HG02885 (cell line): ENCODE data around the gene SYT2.

Experiments used
- ATAC-seq: cut with Tn5 transposase; IDR thresholded peaks from one replicate; pipeline ENCODE4 v1.9.1; 2021; ENCODE audit warnings: mild to moderate bottlenecking; ENCODE audit not compliant: unreplicated experiment, poor library complexity

Gene SYT2

DNA sequence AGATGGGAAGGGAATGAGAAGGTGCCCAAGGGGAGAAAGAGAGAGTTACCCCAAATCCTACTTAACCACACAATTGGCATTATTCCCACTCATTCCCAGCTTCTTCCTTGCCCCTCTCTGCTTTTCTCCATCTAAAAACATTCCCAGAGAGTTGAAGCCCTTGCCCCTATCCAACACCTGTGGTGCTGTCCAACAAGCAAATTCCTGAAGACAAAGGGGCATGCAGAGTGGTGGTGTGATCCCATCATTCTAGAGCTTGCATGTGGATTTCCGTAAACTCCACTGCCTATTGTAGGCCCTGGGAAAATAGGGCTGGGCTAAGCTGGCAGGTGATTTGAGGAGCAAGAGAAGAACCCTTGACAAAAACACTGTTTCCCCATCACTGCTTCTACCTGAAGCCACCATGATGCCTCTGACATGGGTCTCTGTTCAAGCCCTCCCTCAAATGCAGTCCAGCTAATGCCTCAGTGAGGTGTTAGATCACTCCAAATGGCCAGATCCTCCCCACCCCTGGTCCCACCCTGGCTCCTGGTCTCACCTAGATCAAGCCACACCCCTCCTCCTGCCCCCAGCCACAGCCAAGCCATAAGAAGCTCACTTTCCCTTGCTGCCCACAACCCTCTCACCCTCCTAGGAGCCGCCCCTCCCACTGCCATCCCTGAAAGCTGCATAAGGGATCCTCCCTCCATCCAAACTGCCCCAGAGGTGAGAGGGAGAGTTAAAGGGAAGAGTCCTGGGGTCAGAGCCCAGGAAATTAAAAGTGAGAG is 29.5 kb downstream of the SYT2 start:
- no peak for ATAC-seq

DNA sequence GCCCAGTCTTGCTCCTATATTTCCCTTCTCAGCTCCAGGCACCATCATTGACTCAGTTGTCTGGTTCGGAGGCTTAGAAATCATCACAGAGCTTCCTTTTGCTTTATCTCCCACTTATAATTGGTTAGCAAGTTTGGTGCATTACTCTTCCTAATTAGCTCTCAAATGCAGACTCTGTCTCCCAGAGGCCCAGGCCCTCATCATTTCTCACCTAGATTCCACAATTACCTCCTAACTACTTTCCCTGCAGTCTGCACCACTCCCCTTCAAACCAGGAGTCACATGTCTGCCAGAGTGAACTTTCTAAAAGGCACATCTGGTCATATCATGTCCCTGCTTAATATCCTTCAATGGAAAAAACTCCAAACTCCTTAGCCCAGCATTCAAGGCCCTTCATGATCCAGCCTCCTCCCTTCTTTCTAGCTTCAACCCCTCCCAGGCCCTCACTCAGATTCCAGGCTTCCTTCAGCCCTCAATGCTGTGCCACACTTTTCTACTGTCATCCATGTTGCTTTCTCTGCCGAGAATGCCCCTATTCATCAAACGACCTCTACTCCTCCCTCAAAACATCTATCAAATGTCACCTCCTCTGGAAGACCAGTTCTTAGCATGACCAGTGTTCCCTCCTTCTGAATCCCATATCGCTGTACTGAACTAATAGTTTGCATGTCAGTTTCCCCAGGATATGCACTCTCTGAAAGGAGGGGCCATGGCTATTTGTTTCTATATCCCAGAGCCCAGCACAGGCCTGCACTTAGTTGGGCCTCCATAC is 30.7 kb downstream of the SYT2 start:
- ATAC-seq = no peak

DNA sequence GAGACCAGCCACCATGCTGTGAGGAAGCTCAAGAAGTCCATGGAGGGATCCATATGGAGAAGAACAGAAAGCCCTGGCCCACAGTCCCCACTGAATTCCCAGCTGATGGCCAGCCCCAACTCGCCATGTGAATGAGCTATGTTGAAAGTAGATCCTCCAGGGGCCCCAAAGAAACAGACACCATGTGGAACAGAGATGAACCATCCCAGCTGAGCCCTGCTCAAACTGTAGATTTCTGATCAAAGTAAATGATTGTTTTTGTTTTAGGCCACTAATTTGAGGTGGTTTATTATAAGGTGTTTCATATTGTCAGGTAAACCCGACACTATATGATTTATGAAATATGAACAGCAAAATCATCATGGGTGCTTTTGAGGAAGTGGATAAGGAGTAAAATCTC is 32.8 kb downstream of the SYT2 start:
- ATAC-seq = no peak

DNA sequence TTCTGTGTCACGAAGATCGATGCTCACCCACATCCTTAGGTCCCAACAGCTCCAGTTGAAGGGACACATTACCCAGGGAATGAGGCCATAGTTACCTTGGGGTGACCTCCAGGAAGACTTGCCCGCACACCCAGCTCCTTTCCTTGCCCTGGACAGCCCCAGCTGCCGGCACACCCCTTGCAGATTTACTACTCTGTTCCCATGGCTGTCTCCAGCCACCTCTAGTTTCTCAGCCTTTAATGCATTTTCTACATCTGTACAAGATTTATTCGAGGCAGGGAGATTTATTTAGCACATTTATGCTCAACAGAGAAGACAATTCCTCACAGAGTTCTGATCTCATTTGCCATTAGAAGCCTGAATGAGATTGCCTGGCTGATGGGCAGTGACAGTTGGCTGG is 36.7 kb downstream of the SYT2 start:
- ATAC-seq = no peak

DNA sequence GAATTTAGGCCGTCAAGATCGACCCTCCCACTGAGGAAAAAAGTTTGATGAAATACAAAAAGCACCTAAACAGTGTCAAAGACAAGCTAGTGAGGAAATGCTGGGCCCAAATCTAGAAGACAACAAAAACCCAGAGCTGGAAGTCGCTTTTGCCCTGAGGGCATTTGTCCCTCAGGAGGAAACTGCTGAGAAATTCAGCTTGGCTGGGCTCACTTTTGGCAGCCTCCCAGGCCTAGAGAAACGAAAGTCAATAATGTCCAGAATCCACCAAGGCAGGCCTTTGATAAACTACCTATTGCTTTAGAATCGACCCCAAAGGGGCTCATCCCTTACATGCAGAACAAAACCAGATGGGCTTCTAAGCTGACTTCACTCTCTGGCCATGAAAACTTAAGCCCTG is 38.9 kb downstream of the SYT2 start:
- ATAC-seq = no peak

DNA sequence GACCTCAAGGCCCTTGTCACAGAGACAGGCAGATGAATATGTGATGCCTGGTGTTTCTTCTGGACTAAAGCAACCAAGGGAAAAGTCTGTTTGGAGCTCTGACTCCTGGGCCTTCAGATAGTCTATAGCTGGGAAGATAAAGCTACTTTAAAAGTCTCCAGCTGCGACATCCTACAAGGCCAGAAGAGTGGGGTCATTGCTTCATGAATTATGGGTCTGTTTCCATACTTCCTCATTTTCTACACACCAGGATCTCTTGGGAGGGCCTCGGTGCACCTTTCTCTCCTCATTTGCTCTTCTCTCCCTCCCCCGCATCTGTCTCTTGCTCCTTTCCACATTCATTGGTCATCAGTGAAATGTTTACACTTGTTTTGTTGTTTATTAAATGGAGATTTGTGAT is 44.8 kb downstream of the SYT2 start:
- no peak for ATAC-seq

DNA sequence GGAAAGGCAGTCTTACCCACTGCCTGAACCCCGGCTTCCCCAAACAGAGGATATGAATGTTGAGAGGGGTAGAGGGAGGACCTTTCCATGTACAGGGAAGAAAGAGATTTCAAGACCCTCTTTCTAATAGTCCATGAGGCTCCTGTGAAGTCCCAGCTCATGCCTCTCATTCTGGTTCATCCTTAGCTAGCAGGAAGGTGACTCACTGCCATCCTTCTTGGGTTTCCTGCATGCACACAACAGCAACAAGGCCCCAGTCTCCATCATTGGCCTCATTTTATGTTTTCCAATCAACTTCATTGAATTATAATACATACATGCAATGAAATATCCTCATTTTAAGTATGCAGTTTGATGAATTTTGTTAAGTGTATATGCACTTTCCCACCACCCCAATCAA is 46.2 kb downstream of the SYT2 start:
- no peak for ATAC-seq

DNA sequence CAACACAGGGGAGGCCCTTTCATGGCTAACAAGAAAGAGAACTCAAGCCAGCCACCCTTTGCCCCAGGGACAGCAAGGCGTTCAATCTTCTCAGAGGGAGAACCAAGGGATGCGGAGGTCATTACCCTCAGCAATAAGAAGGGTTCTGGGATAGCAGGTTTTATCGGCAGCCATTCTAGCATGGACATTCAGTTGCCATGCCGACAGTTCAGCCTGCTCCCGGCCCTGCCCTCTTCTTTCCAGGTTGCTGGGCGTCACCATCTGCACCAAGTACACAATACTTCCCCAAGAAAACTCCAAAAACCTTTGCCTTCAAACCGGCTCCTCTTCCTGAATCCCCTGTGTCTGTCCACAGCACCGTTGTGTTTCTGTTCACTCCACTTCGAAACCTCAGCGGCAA is 47.1 kb downstream of the SYT2 start:
- ATAC-seq = no peak

DNA sequence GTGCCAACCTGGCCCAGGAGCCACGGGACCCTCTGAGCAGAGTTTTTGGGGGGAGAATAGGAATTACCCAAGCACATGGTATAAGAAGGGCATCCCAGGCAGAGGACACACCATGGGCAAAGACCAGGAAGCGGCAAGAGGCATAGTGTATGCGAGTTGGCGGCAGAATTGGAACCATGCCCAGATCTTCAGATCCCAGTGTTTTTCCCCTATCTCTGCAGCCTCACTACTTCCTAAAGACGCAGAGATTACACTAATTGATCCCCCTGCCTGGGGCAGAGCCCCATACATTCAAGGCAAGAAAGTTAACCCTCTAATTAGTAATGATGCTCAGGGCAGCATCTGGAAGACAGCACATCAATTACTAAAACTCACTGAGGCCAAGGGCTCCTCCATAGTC is 48.2 kb downstream of the SYT2 start:
- no peak for ATAC-seq

DNA sequence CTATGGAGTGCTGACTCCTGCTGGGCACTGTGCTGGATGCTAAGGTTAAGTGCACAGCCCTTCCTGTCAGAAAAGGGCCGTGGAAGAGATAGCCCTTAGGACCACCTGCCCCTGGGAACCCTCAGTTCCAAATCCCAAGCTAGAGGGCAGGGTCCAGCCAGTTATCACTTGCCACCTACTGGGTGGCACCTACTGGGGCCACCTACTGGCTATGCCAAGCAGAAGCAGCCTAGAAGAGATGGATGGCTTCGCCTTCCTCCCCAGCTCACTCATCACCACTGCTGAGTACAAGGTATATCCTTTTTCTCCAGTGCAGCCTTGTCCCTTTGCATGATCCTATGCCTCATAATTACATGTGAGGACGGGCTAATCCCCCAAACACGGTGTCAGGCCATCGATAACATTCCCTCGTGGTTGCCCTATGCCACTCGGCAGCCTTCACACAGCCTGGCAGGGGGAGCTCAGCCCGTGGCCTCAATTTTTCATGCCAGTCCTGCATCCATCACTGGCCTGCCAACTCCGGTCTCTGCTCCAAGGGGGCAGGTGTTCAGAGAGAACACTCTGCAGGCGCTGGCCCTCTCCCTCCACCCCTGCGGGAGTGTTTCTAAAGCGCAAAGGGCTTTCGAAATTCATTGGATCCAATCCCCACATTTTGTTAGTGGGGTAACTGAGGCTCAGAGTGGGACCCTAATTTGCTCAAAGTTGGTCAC is 49.0 kb downstream of the SYT2 start:
- no peak for ATAC-seq

DNA sequence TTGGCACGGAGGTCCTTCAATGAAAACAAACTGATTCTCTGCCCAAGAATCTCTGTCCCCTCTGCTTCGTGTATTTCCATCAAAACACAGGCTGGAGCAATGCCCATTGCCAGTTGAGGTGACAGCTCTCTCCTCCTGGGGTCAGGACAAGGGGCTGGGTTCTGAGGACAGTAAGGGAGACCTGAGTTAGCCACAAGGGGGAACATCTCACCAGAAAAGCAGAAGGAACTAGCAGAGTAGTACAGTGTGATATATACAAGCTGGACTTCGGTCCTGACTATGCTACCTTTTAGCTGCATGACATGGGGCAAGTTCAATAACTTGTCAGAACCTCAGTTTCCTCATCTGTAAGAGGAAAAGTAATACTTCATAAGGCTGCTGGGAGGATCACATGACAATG is 50.3 kb downstream of the SYT2 start:
- ATAC-seq = no peak

DNA sequence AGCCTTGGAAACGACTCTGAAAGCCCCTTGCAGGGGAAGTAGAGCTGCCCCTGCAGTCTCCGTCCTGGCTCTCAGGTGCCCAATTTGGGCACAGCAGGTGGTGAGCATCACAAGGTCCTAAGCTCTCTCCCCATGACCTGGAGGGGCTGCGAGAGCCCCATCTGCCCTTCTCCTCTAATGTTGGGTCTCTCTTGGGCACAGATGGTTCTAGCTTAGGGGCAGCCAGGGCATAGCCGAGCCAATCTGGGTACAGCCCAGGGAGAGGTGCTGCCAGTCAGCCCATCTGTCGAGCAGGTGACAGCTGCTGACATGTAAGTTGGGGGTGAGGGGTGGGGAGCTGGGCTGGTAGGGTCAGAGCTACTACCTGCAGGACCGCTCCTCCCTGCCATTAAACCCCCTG is 50.7 kb downstream of the SYT2 start:
- no peak for ATAC-seq

DNA sequence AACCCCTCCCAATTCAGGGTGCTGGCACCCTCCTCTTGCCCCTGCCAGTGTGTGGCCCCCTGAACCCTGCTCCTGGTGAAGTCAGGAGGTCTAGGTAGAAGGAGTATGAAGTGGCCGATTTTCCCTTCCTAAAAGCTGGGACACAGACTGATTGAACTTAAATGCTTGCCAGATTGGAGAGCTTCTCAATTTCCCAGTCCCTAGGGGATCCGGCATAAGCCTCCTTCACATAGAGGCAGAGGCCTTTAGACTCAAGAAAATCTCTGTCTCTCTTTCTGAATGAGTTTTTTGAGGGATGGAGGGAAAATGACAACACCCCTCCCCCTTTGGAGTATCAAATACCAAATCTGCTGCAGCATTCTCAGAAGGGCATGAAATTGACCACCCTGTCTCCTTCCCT is 51.5 kb downstream of the SYT2 start:
- no peak for ATAC-seq

DNA sequence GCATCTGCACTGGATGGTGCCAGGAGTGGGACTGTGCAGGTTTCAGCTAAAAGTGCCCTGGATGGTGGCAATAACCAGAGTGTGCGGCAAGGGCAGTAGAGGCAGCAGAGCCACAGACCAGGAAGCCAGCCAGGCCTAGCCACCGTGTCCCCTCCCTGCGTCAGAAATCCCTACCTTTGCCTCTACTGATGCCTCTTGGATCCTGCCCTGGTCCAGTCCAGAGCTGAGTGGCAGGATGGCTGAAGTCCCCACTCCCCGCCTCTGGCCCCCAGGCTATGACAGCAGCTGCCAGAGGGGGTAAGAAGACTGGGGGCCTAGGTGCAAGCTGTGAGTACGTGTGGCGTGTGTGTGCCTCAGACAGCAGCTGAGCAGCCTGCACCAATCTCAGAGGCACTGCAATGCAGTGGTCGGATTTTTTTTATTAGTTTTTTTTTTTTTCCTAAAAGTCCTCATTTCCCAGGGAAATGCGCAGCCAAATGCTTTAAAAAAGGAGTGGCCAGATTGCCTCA is 51.9 kb downstream of the SYT2 start:
- no peak for ATAC-seq

DNA sequence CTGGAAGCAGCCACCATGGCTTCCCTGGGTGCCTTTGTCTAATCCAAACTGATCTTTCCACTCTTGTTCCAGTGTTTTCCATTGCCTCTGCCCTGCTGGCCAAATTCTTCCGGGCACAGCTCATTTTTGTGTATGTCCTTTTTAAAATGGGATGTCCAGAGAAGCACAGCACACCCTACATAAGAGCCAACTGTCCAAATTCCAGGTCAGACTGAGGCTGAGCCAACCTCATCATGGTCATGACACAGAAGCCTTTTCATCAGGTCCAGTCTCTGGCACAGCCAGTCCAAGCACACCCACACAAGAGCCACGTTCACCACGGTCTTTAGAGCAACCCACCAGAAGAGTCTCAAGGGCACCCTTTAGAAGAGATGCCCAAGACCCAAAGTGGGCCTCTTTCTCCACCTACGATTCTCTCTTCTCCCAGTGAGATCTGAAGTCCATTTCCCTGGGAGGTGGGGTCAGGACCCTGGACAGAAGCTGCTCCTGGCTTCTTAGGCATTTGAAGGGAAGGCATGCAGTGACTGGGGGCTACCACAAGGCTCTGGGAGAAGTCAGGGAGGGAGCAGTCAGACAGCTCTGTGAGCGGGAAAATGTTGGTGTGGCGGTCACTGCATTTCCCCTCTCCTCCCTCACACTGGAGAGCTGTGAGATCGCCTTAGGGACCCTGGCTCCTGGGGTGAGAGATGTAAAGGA is 53.2 kb downstream of the SYT2 start:
- ATAC-seq = no peak

DNA sequence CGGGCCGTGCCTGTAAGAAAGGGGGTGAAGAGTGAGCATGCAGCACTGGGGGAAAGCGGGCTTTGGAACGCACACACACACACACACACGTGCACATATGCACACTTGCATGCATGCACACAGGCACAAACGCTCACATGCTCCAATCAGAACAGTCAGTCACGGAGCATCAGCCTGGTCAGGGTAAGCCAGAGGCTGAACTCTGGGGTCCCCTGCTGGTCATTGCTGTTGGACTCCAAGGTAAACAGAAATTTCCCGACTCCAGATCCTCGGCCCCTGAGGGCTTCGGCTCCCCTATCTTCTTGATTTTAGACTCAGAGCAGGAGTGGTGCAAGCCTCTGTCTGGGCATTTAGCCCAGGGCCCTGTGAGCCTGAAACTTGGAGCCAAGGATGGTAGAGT is 54.2 kb downstream of the SYT2 start:
- ATAC-seq = no peak

DNA sequence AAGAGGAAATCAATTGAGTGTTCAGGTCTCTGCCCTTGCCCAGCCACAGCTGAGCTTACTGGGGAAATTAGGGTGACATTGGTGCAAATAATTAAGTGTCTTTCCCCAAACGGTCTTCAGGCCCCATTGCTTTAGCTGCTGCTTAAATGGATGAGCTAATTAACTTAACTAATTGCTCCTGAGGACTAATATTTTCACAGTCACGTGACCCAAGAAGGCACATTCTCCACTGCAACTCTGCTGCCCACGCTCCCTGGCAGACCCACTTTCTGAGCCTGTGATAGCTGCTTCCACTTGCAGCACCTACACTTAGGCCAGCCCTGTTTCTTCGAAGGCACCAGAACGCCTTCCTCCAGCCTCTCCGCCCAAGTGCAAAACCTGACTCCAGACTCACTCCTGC is 56.2 kb downstream of the SYT2 start:
- no peak for ATAC-seq

DNA sequence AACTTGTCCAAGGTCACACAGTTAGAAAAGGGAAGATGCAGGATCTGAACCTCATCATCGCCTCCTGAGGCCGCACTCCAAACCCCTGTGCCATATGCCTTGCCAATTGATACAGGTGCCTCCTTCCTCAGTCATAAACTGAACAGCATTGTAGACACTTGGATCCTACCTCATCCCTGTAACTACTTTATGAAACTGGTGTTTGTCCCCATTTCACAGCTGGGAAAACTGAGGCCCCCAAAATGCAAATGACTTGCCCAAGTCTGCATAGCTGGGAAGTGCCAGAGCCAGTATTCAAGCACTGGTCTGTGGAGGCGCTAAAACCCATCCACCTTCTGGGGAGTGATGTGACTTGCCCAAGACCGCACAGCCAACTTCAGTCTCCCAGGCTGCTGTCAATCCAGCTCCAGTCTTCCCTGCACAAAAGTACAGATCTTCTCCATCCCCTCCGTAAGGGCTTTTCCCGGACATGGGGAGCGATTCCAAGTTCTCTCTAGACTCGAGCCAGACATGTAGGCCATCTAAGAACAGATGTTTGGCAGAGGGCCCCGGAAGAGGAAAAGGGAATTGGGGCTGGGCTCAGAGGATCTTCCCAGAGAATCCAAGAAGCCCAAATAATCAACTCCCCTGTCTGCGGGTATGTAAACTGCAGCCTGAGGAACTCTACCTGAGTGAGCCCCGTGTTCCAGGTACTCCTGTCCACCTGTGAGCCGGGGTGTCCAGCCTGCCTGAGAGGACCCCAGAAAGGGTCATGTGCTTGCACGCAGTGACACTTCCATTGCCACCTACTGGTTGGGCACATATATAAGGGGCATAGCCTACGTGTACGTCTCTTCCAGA is 60.5 kb downstream of the SYT2 start:
- no peak for ATAC-seq

DNA sequence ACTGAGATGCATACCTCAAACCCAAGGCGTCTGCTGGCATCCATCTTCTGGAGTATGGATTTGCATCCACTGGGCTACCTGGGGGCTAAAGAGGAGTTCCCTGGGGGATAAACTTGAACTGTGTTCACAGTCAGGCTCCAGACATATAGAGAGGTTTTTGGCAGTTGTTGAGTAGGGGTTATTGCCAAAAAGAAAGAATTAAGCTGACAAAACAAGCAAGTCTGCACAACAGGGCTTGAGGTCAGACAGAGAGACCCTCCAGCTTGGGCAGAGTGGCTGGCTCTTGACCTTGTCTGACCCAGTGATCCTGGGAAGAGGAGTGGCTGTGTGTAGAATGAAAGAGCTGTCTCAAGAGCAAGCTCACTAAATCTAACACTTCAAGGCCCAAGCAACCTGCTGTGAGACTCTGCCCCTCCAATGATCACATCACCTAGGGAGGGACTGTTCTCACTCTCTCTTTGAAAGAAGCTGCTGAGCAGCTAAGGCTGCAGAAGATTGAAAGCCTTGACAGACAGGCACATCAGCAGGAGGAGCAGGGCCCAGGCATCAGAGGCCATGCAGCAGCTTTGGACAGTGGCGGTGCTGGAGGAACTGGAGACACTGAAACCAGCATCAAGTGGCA is 61.5 kb downstream of the SYT2 start:
- no peak for ATAC-seq
